Dendritic cell treated with granulocyte-macrophage colony-stimulating factor and Interleukin-4, amounts not matched to agents 40 ng/mL and 50 ng/mL, for 4 days (primary cell): ENCODE results near the gene DAB1.
"Not testable (repeated sequence)": the region's sequence is repeated elsewhere in the genome, so short reads cannot be mapped to it uniquely, and the experiment has no call there.

Source experiments
- H3K27ac Mint-ChIP-seq: one replicate; pipeline ENCODE4 v1.8.0; 2022; ENCODE audit warnings: mild to moderate bottlenecking, mixed read lengths
- H3K27me3 Mint-ChIP-seq: one replicate; pipeline ENCODE4 v1.8.0; 2022; ENCODE audit warnings: mild to moderate bottlenecking, mixed read lengths
- H3K36me3 Mint-ChIP-seq: one replicate; pipeline ENCODE4 v1.8.0; 2022; ENCODE audit warnings: low read depth, mixed read lengths
- H3K4me1 Mint-ChIP-seq: one replicate; pipeline ENCODE4 v1.8.0; 2022; ENCODE audit warnings: low read depth, mixed read lengths
- H3K4me3 Mint-ChIP-seq: one replicate; pipeline ENCODE4 v1.8.0; 2022; ENCODE audit warnings: mild to moderate bottlenecking, moderate library complexity, mixed read lengths
- H3K9me3 Mint-ChIP-seq: one replicate; pipeline ENCODE4 v1.8.0; 2022; ENCODE audit warnings: mixed read lengths
- intact Hi-C: fragments of 100-400 bp; cut with micrococcal nuclease; formaldehyde crosslinking; loops from one replicate; pipeline ENCODE4 v1.15.0; 2022

Gene DAB1

GRCh38 chr1:57089221-57089620, 334.6 kb downstream of the DAB1 start:
- Mint-ChIP-seq H3K9me3 (no peaks in the 10 kb centered on the region), H3K4me1 (no peaks in the 10 kb centered on the region), H3K27me3 (no peaks in the 10 kb centered on the region), H3K4me3 (no peak overlapping the region), H3K36me3 (no peaks in the 10 kb centered on the region), H3K27ac (no peak overlapping the region)
- intact Hi-C loops = no loop called here

- H3K27me3 Mint-ChIP-seq = no peaks in the 10 kb centered on the region
- H3K4me3 Mint-ChIP-seq = no peak overlapping the region
- no peaks in the 10 kb centered on the region for H3K4me1 Mint-ChIP-seq
- H3K27ac Mint-ChIP-seq = no peak overlapping the region
- intact Hi-C loops = no loop called here
- H3K9me3 Mint-ChIP-seq = no peaks in the 10 kb centered on the region
- H3K36me3 Mint-ChIP-seq = no peaks in the 10 kb centered on the region
These were observed 335.2 kb downstream of the DAB1 start for GRCh38 chr1:57088653-57089052.

- H3K27ac Mint-ChIP-seq, H3K9me3 Mint-ChIP-seq, H3K4me1 Mint-ChIP-seq, H3K27me3 Mint-ChIP-seq, H3K36me3 Mint-ChIP-seq, H3K4me3 Mint-ChIP-seq, intact Hi-C loops: not testable (repeated sequence)
These were observed 336.2 kb downstream of the DAB1 start for GRCh38 chr1:57087660-57088059.

- H3K27me3 Mint-ChIP-seq = no peaks in the 10 kb centered on the region
- no peak overlapping the region for H3K27ac Mint-ChIP-seq
- H3K36me3 Mint-ChIP-seq = no peaks in the 10 kb centered on the region
- no peak overlapping the region for H3K4me3 Mint-ChIP-seq
- H3K9me3 Mint-ChIP-seq = no peaks in the 10 kb centered on the region
- no peaks in the 10 kb centered on the region for H3K4me1 Mint-ChIP-seq
- intact Hi-C loops = no loop called here
These were observed 337.7 kb downstream of the DAB1 start for GRCh38 chr1:57086154-57086553.

- H3K27ac Mint-ChIP-seq = no peak overlapping the region
- H3K36me3 Mint-ChIP-seq = no peaks in the 10 kb centered on the region
- intact Hi-C loops = no loop called here
- no peaks in the 10 kb centered on the region for H3K4me1 Mint-ChIP-seq
- no peaks in the 10 kb centered on the region for H3K9me3 Mint-ChIP-seq
- no peaks in the 10 kb centered on the region for H3K27me3 Mint-ChIP-seq
- no peak overlapping the region for H3K4me3 Mint-ChIP-seq
These were observed 339.2 kb downstream of the DAB1 start for GRCh38 chr1:57084701-57085100.

- Mint-ChIP-seq H3K4me1 (no peaks in the 10 kb centered on the region), H3K36me3 (no peaks in the 10 kb centered on the region), H3K27me3 (no peaks in the 10 kb centered on the region), H3K27ac (no peak overlapping the region), H3K9me3 (no peaks in the 10 kb centered on the region), H3K4me3 (no peak overlapping the region)
- intact Hi-C loops = no loop called here
These were observed 341.0 kb downstream of the DAB1 start for GRCh38 chr1:57082711-57083439.

GRCh38 chr1:57079454-57080157, 344.3 kb downstream of the DAB1 start:
- no peaks in the 10 kb centered on the region for H3K4me1 Mint-ChIP-seq
- H3K4me3 Mint-ChIP-seq = no peak overlapping the region
- no peak overlapping the region for H3K27ac Mint-ChIP-seq
- H3K36me3 Mint-ChIP-seq = no peaks in the 10 kb centered on the region
- H3K9me3 Mint-ChIP-seq = no peaks in the 10 kb centered on the region
- H3K27me3 Mint-ChIP-seq = no peaks in the 10 kb centered on the region
- intact Hi-C loops = no loop called here

- no peak overlapping the region for H3K27ac Mint-ChIP-seq
- H3K4me1 Mint-ChIP-seq = no peaks in the 10 kb centered on the region
- no peaks in the 10 kb centered on the region for H3K36me3 Mint-ChIP-seq
- H3K27me3 Mint-ChIP-seq = no peaks in the 10 kb centered on the region
- H3K9me3 Mint-ChIP-seq = no peaks in the 10 kb centered on the region
- intact Hi-C loops = no loop called here
- no peak overlapping the region for H3K4me3 Mint-ChIP-seq
These were observed 351.3 kb downstream of the DAB1 start for GRCh38 chr1:57072401-57073110.

GRCh38 chr1:57067863-57068262, 356.0 kb downstream of the DAB1 start:
- Mint-ChIP-seq H3K27me3 (no peaks in the 10 kb centered on the region), H3K4me1 (no peaks in the 10 kb centered on the region), H3K27ac (no peak overlapping the region), H3K4me3 (no peak overlapping the region), H3K9me3 (no peaks in the 10 kb centered on the region), H3K36me3 (no peaks in the 10 kb centered on the region)
- intact Hi-C loops = no loop called here

GRCh38 chr1:57066980-57067610, 356.8 kb downstream of the DAB1 start:
- H3K4me3 Mint-ChIP-seq = no peak overlapping the region
- H3K27ac Mint-ChIP-seq = no peak overlapping the region
- intact Hi-C loops = no loop called here
- H3K4me1 Mint-ChIP-seq = no peaks in the 10 kb centered on the region
- no peaks in the 10 kb centered on the region for H3K36me3 Mint-ChIP-seq
- H3K27me3 Mint-ChIP-seq = no peaks in the 10 kb centered on the region
- no peaks in the 10 kb centered on the region for H3K9me3 Mint-ChIP-seq

- H3K27me3 Mint-ChIP-seq = no peaks in the 10 kb centered on the region
- H3K4me3 Mint-ChIP-seq = no peak overlapping the region
- no peaks in the 10 kb centered on the region for H3K36me3 Mint-ChIP-seq
- intact Hi-C loops = no loop called here
- H3K27ac Mint-ChIP-seq = no peak overlapping the region
- H3K9me3 Mint-ChIP-seq = no peaks in the 10 kb centered on the region
- no peaks in the 10 kb centered on the region for H3K4me1 Mint-ChIP-seq
These were observed 358.4 kb downstream of the DAB1 start for GRCh38 chr1:57065442-57065841.

GRCh38 chr1:57064379-57065140, 359.3 kb downstream of the DAB1 start:
- Mint-ChIP-seq H3K4me1 (no peaks in the 10 kb centered on the region), H3K36me3 (no peaks in the 10 kb centered on the region), H3K9me3 (no peaks in the 10 kb centered on the region), H3K27ac (no peak overlapping the region), H3K4me3 (no peak overlapping the region), H3K27me3 (no peaks in the 10 kb centered on the region)
- intact Hi-C loops = no loop called here

- H3K4me3 Mint-ChIP-seq = no peak overlapping the region
- intact Hi-C loops = no loop called here
- no peaks in the 10 kb centered on the region for H3K27me3 Mint-ChIP-seq
- H3K27ac Mint-ChIP-seq = no peak overlapping the region
- no peaks in the 10 kb centered on the region for H3K4me1 Mint-ChIP-seq
- no peaks in the 10 kb centered on the region for H3K36me3 Mint-ChIP-seq
- no peaks in the 10 kb centered on the region for H3K9me3 Mint-ChIP-seq
These were observed 360.3 kb downstream of the DAB1 start for GRCh38 chr1:57063406-57064125.
